Bronchial epithelial cell (primary cell): ENCODE measurements around the gene NFIA. TPM values are rescaled to one million over a fixed set of nuclear protein-coding genes. Genes with fewer than 3 reads are reported as not detected.

Experiments
- DNase-seq: peaks from one replicate; pipeline ENCODE4 v3.0.0-alpha.2; 2010; ENCODE audit warnings: low read depth
- FAIRE-seq: peaks from 2 replicates; lab custom pipeline; 2011; peaks lifted over from hg19 to GRCh38; lab: Jason Lieb, UNC
- H3K27me3 ChIP-seq: 2 replicates; pipeline ENCODE4 v1.5.1; 2011; ENCODE audit warnings: low read length; ENCODE audit not compliant: control insufficient read depth, insufficient read depth
- H3K36me3 ChIP-seq: 2 replicates; pipeline ENCODE4 v1.5.1; 2011; ENCODE audit warnings: low read length; ENCODE audit not compliant: control insufficient read depth, insufficient read depth
- H3K4me3 ChIP-seq: 2 replicates; pipeline ENCODE4 v1.5.1; 2011; ENCODE audit warnings: mild to moderate bottlenecking, low read depth, low read length, control low read depth
- total RNA-seq: library from RNA; depleted of rRNA; stranded (reverse); fragments of >200 nt; gene quantifications from 2 replicates; pipeline ENCODE4 v1.2.1, GENCODE V29; 2014
- TF ChIP-seq, protein P1 (sequence below): IDR thresholded peaks from 2 replicates; pipeline ENCODE4 v1.5.1; 2011; ENCODE audit warnings: mild to moderate bottlenecking, moderate library complexity, low read length, control low read depth, inconsistent platforms; ENCODE audit not compliant: insufficient read depth, severe bottlenecking

NFIA gene
- total RNA-seq, 1 donor from 2014 or later, result 7.4 TPM

DNA sequence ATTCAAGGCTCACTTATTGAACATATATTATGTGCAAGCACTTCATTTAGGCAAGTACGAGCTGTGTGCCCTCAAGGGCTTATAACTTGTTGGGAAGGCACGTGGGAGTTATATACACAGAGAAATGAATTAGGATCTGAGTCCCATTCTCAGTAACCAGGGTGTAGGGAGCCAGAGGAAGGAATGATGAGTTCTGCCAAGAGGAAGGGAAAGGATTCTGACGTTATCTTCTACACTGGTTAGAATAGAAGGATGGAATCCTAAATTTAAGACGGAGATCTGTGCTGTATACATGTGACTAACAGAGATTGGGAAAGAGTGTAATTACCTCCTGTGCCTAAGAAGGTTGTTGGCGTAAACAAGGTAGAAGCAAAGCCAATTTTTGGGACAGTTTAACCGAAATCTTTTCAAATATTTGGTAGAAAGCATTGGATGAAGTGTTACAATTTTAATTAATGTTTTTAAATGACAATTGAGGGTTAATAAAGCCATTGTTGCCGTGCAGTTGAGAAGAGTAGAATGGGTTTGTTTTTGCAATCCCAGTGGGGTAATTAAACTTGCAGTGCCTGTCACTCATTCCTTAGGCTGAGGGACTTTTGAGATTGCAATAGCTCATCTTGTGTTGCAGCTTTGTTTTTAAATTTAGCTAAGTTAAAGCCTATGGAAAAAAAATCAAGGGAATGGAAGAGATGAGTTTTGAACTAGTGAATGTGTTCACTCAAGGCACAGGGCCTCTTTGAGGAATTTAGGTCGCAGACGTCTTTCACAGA, 177.2 kb downstream of the NFIA start:
- TF ChIP-seq, protein P1, sequence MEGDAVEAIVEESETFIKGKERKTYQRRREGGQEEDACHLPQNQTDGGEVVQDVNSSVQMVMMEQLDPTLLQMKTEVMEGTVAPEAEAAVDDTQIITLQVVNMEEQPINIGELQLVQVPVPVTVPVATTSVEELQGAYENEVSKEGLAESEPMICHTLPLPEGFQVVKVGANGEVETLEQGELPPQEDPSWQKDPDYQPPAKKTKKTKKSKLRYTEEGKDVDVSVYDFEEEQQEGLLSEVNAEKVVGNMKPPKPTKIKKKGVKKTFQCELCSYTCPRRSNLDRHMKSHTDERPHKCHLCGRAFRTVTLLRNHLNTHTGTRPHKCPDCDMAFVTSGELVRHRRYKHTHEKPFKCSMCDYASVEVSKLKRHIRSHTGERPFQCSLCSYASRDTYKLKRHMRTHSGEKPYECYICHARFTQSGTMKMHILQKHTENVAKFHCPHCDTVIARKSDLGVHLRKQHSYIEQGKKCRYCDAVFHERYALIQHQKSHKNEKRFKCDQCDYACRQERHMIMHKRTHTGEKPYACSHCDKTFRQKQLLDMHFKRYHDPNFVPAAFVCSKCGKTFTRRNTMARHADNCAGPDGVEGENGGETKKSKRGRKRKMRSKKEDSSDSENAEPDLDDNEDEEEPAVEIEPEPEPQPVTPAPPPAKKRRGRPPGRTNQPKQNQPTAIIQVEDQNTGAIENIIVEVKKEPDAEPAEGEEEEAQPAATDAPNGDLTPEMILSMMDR, result no peak
- DNase-seq, result no peak
- no peak for FAIRE-seq
- no peaks in the 10 kb centered on the region for H3K27me3 ChIP-seq
- no peak overlapping the region for H3K4me3 ChIP-seq
- H3K36me3 ChIP-seq, result no peaks in the 10 kb centered on the region

DNA sequence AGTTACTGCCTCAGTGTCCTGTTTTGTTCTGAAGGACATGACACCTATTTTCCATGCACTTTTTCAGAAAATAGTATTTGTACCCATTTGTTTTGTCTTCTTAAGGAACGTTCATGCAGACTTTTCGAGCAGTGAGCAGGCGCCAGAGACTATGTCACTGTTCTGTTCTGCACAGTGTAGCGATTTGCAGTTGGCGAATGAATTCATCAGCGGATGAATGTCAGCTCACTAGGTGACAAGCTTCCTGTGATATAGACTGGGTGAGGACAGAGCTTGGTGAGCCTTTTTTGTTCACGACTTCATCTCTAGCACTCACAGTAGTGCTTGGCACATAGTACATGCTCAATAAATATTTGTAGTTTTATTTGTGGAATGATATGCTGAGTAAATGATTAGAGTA, 177.8 kb downstream of the NFIA start:
- no peak for FAIRE-seq
- H3K27me3 ChIP-seq, result no peaks in the 10 kb centered on the region
- no peaks in the 10 kb centered on the region for H3K36me3 ChIP-seq
- TF ChIP-seq, protein P1, result no peak
- H3K4me3 ChIP-seq, result no peak overlapping the region
- no peak for DNase-seq

DNA sequence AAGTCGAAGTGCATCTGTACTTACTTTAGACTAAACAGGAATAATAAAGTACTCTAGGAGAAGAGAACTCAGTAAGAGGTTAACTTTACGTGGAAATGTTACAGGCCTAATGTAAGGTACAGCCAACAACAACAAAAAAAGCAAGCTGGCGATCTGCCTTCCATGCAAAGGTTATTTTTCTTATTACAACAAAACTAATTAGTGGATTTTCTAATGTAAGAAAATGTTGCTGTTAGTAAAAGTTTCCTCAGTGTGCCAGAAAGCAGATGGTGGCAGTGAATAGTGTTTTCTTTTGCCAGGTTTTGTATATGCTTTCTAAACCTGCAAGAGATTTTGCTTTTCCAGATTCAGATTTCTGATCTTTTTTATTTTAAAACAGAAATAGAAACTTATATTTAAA, 179.2 kb downstream of the NFIA start:
- H3K4me3 ChIP-seq, result no peak overlapping the region
- H3K36me3 ChIP-seq, result no peaks in the 10 kb centered on the region
- FAIRE-seq (no peak), DNase-seq (no peak)
- H3K27me3 ChIP-seq, result no peaks in the 10 kb centered on the region
- TF ChIP-seq, protein P1, result no peak

DNA sequence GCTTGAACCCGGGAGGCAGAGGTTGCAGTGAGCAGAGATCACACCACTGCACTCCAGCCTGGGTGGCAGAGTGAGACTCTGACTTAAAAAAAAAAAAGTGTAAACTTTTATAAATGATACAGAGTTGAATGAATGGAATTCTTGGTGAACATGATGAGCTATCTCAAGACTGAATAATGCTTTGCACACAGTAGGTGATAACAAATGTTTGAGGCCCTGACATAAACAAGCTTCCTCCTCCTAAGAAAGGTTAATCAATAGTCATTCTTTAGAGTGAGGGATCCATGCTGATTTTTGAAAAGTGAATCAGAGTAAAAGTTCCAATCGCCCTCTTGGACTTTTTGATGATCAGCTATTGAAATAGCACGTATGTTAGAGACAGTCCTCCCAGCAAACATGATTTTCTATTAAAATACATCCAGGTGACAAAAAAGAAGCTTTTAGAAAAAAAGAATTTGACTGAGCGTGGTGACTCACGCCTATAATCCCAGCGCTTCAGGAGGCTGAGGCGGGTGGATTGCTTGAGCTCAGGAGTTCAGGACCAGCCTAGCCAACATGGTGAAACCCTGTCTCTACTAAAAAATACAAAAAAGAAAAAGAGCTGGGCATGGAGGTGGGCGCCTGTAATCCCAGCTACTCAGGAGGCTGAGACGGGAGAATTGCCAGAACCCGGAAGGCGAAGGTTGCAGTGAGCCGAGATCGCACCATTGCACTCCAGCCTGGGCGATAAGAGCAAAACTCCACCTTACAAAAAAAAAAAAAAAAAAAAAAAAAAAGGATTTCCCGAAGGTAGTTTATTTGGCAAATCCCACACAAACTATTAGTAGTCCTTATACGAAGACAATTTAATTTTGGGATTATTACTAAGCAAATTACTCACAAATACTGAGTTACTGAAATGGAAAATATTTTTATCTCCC, 181.8 kb downstream of the NFIA start:
- no peaks in the 10 kb centered on the region for H3K27me3 ChIP-seq
- TF ChIP-seq, protein P1, result no peak
- FAIRE-seq (no peak), DNase-seq (no peak)
- no peaks in the 10 kb centered on the region for H3K36me3 ChIP-seq
- H3K4me3 ChIP-seq, result no peak overlapping the region

DNA sequence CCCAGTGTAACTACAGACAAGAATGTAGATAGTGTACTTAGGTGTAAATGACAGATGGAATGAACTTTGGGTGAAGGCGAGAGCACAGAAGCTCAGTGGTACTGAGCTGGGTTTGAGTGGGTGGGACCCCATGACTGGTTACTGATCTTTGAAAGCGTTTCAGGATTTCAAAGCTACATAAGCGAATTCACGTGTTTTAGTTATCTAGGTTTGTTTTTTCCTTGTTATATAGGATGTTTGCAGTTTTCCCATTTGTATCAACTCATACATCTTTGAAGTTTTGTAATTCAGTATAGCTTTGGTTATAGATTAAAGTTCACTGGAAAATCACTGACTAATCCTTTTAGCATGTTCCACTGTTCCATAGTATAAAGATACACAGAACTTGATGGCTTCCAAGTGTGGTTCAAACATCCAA, 182.5 kb downstream of the NFIA start:
- DNase-seq (no peak), FAIRE-seq (no peak)
- Histone ChIP-seq H3K4me3 (no peak overlapping the region), H3K27me3 (no peaks in the 10 kb centered on the region), H3K36me3 (no peaks in the 10 kb centered on the region)
- TF ChIP-seq, protein P1, result no peak
